HG03097 (cell line): Measurements from ENCODE around the gene GLI3.
A peak's percentile ranks its signal among the peaks of the same experiment; 100 is the strongest.

ENCODE experiments used
- ATAC-seq: cut with Tn5 transposase; IDR thresholded peaks from one replicate; pipeline ENCODE4 v1.9.1; 2021; ENCODE audit not compliant: unreplicated experiment, low FRiP score

The GLI3 gene

GRCh38 chr7:41943094-41943577 is 293.9 kb downstream of the GLI3 start:
- ATAC-seq, result peak; percentile 95

DNA sequence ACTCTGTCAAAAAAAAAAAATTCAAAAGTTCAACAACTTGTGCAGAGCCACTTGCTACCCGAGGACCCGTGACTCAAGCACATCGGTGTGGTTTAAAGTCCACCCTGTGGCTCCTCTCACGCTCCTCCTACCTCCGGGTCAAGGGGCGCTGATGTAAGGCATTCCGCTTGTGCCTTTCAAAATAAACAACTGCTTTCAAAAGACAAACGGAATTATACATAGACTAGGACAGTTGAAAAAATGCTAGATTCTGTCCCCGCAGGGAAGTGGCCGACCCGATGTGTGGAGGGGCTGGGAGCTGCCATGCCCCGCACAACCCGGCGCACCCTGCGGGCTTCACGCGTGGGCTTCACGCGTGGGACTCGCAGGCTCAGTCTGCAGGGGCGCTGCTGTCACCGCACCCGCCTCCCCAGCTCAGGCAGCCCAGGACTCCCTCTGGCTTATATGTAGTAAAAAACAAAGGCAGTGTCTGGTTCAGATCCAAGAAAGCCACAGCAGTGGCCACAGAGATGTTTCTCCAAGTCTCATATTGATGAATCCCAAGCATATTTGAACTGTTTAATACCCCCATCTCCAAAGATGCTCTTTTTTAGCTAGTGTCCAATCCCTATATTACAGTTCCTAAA is 294.4 kb downstream of the GLI3 start:
- ATAC-seq, result no peak

DNA sequence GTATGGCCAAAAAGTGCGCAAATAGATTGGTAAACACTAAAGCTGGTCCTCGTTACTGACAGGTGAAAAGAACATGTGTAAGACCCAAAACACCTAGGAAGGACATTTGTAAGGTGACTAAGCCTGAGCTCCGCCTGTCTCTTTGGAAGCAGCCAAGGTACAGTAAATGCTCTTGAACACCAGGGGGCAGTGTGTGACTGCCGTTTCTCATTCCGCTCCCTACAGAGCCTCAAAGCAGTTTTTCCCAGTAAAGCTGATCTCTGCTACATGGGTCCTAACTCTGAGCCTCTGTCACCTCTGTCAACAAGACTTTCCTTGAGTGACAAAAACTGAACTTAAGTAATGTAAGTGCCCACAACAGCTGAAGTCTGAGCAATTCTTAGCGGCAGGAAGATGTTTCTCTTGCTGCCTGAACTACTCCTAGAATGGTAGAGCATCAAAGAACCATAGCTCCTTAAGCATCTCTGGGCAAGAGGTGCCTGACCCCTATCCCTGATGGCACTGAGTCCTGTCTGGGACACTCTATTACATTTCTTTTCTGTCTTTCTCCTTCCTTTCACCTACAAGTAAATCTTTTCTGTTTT is 296.2 kb downstream of the GLI3 start:
- ATAC-seq, result peak; percentile 82

DNA sequence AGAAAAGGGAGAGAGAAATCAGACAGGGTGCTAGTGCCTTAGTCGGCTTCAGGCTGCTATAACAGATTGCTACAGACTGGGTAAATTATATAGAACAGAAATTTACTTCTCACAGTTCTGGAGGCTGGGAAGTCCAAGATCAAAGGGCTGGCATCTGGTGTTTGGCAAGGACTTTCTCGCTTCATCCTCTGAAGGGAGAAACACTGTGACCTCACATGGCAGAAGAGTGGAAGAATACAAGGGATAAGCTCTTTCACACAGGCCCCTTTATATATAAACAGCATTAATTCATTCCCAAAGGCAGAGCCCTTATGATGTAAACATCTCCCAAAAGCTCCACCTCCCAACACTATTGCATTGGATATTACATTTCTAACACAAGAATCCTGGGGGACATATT is 298.6 kb downstream of the GLI3 start:
- no peak for ATAC-seq

DNA sequence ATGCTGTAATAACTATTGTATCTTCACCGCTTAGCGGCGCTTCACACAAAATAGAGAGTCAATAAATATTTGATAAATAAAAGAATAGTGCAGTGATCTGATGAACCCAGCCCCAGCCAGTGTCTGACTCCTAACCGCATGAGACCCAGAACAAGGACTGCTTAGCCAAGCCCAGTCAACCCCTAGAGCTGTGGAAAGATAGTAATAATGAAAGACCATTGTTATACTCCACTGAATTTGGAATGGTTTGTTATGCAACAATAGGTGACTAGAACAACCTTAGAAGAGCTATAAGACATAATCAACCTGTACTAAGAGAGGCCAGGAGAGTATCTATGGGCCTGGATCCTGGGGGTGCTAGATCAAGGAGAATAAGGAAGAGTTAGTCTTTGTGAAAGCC is 303.6 kb downstream of the GLI3 start:
- ATAC-seq, result no peak

DNA sequence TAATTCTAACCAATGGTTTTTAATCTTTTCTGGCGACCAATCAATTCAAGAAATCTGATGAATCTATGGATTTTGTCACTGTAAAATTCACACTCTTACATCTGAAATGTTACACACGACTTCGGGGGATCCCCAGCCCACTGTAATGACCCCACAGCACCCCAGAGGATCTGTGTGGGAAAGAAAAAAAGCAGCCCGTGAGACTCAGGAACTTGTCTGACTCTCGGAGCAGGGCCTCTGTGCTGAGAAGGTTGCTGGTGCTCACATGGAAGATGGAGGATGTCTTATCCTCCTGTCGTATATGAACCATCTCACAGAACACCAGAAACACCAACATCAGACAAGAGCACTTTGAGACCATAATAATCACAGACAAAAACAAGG is 305.8 kb downstream of the GLI3 start:
- ATAC-seq, result no peak

DNA sequence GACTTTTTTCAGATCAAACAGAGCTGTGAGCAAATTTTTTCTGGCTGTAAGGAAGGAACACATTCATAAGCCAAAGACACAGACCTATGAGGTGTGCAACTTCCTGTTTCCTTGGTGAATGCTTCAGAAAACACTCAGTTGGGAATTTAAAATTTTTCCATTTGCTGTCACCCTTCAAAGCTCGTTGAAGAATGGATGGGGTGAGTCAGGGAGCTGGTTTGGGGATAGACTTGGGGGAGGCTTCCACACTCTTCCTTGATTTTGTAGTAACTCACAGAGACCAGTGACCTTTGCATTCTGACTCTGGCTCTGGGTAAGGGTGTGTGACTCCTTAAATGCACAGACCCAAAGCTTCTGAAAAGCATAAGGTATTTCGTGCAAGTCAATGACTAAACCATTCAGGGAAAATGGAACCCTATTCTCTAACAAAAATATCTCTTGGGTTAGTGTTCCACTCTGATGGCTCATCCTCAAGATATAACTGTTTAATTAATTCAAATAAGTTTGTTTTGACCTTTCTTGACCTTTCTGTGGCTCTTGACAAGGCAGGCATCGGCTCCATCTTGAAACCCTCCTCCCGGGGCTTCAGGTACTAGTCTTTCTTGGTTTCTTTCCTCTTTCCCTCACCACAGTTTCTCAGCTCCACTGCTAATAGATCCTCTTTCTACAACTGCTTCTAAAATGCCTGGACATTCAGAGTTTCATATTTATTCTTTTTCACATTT is 306.3 kb downstream of the GLI3 start:
- no peak for ATAC-seq

GRCh38 chr7:41928781-41929180 is 308.2 kb downstream of the GLI3 start:
- ATAC-seq, result no peak

GRCh38 chr7:41928166-41928565 is 308.8 kb downstream of the GLI3 start:
- ATAC-seq, result no peak

GRCh38 chr7:41927380-41927779 is 309.6 kb downstream of the GLI3 start:
- no peak for ATAC-seq

DNA sequence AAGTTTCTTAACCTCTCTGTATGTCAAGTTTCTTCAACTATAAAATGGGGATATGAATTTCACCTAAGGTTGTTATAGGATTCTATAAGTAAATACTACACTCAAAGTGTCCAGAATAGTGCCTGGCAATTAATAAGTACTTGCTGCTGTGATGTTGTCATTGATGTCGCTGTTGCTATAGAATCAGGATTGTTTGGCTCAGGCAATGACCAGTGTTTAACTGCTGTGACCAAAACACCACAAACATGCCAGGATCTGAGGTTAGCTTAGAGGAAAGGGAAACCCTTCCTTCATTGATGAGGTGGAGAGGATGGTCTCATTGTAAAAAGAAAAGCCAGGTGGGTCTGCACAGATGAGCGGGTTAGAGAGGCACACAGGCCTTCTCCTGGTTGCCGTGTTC is 311.1 kb downstream of the GLI3 start:
- no peak for ATAC-seq

DNA sequence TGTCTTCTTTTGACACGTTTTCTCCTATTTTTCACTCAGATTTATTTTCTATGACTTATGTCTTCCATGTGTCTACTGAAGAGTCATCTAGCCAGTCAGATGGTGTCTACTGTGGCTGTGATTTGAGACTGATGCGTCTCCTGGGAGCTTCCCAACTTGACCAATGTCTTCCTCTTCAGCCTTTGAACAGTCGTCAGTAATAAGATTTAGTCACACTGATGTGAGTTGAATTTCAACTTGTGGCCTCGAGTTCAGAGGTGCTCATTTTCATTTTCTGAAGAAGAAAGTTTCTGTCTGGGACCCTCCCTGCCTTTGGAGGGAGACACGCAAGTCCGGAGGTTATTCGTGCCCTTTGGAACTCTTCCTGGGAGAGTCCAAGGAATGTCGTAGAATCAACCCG is 312.2 kb downstream of the GLI3 start:
- ATAC-seq, result no peak

- ATAC-seq, result no peak
These were observed 314.6 kb downstream of the GLI3 start for GRCh38 chr7:41922373-41922772.

DNA sequence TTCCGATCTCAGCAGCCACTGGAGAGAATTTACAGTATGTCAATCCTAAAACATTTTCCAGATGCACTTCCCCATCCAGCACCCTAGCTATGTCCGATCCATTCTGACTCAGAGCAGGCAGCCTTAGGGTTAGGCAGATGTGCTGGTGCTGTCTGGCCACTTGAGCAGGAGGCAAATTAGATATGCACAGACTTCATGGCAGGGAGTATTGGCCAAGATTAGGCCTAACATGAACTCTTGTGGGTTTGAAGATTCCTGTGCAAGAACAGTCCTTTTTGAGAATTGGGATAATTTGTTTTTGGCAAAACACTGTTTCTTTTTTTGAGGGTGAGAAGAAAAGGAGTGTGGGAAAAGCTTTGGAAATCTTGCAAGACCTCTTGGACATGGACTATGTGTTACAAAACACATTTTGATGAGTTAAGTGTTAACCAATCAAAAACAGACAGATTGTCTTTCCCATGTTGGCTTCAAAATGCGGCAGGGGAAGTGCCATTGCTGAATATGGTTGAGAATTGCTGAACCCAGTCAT is 315.5 kb downstream of the GLI3 start:
- ATAC-seq, result no peak

DNA sequence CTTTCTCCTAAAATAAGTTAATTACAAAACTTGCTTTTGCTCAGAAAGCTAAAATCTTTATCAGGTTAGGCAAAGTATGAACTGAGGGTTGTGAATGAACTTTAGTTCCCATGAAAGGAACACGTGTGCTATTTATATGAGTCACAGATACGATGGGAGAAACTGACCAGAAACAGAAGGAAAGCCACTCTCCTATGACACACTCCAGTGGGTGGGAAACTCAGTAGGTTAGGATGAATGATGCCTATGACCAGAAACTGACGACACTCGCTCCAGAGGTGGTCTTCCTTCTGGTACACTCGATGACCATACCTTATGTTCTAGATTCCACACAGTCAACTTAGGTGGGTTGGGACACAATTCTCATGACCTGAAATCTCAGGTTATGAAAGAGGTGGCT is 318.4 kb downstream of the GLI3 start:
- no peak for ATAC-seq

DNA sequence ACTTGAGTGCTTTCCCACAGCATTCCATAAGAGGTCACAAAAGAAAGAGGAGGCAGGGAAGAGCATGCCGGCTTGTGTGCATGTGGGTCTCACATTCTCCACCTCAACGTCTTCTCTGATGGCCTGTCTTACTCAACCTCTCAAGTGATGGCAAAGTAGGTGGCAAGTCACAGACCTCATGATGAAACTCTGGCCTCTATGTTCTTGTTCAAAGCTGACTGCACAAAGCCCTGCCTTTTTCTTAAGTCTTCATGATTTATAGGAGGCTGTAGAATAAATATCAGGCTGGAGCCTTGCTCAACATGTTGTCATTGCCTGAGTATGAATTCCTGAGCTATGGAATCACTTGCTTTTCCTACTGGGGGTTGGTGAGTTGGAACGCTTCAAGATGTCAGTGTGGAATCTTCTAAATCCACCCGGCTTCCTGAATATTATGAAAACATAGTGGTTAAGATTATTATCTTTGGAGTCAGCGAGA is 320.5 kb downstream of the GLI3 start:
- ATAC-seq, result no peak

DNA sequence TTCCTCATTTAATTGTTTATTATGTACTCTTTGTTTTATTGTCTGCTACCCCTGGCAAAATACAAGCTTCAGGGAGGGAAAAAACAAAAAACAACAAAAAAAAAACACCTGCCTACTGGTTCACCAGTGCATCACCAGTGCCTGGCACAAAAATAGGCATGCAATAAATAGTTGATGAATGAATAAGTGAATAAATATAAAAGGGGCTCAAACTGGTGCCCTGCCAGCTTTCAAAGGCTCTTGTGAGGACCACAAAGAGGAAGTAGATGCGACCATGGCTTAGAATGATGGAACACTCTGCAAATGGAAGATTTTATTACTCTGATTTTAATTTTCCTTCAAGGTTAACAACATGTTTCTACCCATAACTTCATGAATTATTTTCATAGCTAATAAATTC is 321.1 kb downstream of the GLI3 start:
- ATAC-seq, result no peak

GRCh38 chr7:41912851-41913567 is 324.0 kb downstream of the GLI3 start:
- ATAC-seq, result no peak

GRCh38 chr7:41912426-41912825 is 324.6 kb downstream of the GLI3 start:
- ATAC-seq, result no peak

DNA sequence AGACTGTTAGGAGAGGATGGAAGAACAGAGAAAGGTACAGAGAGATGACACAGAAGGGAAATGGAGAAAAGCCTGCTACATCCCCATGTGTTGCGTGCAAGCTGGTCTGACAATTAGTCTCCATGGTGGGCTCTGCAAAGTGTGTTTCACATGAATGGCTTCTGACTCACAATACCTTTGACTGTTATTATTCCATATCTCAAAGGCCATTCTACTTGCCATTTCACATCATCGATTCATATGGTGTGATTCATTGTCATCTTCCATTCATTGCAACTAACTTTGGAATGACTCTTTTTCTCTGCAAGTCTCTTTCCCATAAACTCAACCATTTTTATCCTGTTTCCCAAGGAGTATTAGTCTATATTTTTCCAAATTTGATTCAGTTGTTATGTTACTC is 325.2 kb downstream of the GLI3 start:
- no peak for ATAC-seq
